ENCODE measurements around the gene GLP1R.

Gene GLP1R

GRCh38 chr6:39087197-39087596 is 38.6 kb downstream of the GLP1R start:
- TF ChIP-seq, protein P1, sequence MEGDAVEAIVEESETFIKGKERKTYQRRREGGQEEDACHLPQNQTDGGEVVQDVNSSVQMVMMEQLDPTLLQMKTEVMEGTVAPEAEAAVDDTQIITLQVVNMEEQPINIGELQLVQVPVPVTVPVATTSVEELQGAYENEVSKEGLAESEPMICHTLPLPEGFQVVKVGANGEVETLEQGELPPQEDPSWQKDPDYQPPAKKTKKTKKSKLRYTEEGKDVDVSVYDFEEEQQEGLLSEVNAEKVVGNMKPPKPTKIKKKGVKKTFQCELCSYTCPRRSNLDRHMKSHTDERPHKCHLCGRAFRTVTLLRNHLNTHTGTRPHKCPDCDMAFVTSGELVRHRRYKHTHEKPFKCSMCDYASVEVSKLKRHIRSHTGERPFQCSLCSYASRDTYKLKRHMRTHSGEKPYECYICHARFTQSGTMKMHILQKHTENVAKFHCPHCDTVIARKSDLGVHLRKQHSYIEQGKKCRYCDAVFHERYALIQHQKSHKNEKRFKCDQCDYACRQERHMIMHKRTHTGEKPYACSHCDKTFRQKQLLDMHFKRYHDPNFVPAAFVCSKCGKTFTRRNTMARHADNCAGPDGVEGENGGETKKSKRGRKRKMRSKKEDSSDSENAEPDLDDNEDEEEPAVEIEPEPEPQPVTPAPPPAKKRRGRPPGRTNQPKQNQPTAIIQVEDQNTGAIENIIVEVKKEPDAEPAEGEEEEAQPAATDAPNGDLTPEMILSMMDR (IDR thresholded peaks at IDR 0.05; ENCODE audit: control extremely low read depth, extremely low read depth, low read depth, missing control alignments) = no peak
- ChIA-PET CTCF (interaction anchor here (1.2 to 3.7 kb wide), 3 partner anchors 16 to 314 kb away, joined by 3 to 19 read pairs (median 15); no protein-coding TSS in a partner anchor), POLR2A (no interaction called here)
- DNase-seq (ENCODE audit: extremely low spot score) = no peak

GRCh38 chr6:39088331-39088730 is 39.8 kb downstream of the GLP1R start:
- DNase-seq (ENCODE audit: extremely low spot score) = no peak
- CTCF ChIA-PET = interaction anchor here (0.8 to 3.7 kb wide), 8 partner anchors 12 to 221 kb away, joined by 3 to 19 read pairs (median 4); no protein-coding TSS in a partner anchor
- POLR2A ChIA-PET = no interaction called here
- TF ChIP-seq, protein P1 (IDR thresholded peaks at IDR 0.05; ENCODE audit: control extremely low read depth, extremely low read depth, low read depth, missing control alignments) = no peak

DNA sequence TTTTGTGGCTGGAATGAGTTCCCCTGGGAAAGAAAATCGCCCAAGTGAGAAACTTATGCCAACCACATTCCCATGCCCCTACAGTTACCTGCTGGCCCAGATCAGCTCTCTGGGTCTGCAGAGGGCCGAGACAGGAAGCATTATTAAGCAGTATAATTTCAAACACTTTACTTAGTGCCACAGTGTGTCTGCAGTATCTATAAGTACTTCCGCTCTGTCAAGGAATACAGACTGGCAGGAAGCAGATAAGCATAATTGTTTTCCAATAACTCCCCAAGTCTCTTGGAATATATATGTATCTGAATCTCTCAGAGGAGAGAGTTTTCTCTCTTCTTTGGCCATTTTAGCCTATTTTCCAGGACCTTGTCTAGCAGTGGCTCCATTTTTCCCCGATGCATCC is 41.5 kb downstream of the GLP1R start:
- ChIA-PET CTCF (interaction anchor here (3.7 kb wide), 1 partner anchor 12 kb away, joined by 14 read pairs; no protein-coding TSS in a partner anchor), POLR2A (no interaction called here)
- no peak for DNase-seq (ENCODE audit: extremely low spot score)
- TF ChIP-seq, protein P1 (IDR thresholded peaks at IDR 0.05; ENCODE audit: control extremely low read depth, extremely low read depth, low read depth, missing control alignments) = no peak

DNA sequence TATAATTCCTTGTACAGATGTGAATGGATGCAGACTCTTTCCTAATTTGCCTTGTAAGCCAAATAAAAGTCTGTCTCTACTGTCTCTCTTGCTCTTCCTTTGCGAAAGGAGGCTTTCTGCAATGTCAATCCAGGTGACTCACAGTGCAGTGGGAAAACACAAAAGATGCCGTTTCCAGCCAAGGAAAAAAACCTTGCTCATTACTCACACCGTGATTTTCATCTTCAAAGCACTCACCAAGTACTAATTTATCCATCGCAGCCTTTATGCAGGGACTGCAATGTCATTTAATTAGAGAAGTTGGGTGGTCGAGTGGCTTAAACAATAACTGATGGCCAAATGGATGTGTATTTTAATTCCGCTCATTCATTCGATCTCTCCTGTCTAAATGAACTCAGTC is 42.6 kb downstream of the GLP1R start:
- DNase-seq (ENCODE audit: extremely low spot score) = no peak
- POLR2A ChIA-PET = no interaction called here
- TF ChIP-seq, protein P1 (IDR thresholded peaks at IDR 0.05; ENCODE audit: control extremely low read depth, extremely low read depth, low read depth, missing control alignments) = no peak
- CTCF ChIA-PET = interaction anchor here (3.7 kb wide), 1 partner anchor 11 kb away, joined by 14 read pairs; no protein-coding TSS in a partner anchor

DNA sequence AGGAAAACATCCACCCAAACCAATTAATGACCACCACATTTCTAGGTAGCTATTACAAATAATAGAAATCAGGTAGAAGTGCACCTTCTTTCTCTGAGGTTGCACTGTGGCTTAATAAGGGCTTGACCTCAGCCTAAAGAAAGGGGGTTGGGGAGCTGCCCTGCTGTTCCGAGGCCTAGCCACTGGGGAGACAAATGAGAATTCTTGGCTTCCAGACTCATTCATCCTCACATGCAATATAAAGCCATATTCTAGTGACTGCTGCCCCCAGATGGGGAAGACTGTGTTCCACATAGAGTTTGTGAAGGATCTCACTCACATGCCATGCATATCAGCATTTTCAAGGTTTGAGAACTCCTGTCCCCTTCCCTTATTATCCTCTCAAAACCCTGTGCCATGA is 43.5 kb downstream of the GLP1R start:
- CTCF ChIA-PET = interaction anchor here (1.1 to 3.7 kb wide), 2 partner anchors 10 to 219 kb away, joined by 3 to 14 read pairs; no protein-coding TSS in a partner anchor
- TF ChIP-seq, protein P1 (IDR thresholded peaks at IDR 0.05; ENCODE audit: control extremely low read depth, extremely low read depth, low read depth, missing control alignments) = no peak
- POLR2A ChIA-PET = no interaction called here

DNA sequence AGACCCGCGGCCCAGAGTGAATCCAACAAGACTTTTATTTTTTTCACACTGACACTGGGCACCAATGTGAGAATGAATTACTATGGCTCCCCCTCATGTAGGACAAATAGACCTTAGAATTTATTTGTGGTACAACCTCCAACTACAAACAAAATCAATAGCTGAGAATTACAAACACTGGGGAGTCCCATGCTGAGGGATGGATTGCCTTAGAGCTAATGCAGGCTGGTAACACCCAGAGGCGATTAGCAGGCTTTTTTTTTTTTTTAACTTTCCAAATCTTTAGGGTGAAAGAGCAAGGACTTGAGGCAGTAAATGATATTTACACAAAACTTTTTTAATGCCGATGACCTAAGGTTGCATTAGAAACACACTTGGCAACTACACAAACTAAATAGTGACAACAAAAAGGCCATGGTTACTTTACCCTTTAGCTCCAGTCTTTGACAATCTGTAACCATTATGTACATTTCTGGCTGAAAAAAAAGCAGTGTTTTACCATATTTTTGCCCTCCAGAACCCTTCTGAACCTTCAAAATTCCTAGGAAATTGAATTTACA is 44.6 kb downstream of the GLP1R start:
- ChIA-PET CTCF (interaction anchor here (1.1 to 3.7 kb wide), 3 partner anchors 9 to 218 kb away, joined by 3 to 14 read pairs (median 5); no protein-coding TSS in a partner anchor), POLR2A (no interaction called here)
- TF ChIP-seq, protein P1 (IDR thresholded peaks at IDR 0.05; ENCODE audit: control extremely low read depth, extremely low read depth, low read depth, missing control alignments) = no peak
- no peak for DNase-seq (ENCODE audit: extremely low spot score)

More for the DNA sequence above, 43.5 kb downstream of the GLP1R start:
- no peak for DNase-seq (ENCODE audit: extremely low spot score)

Data from GM10248 (cell line).